Stimulated activated CD8-positive, alpha-beta memory T cell treated with anti-CD3 and anti-CD28 coated beads, Interleukin-4, amount 100 ng/mL, for 4 hours (primary cell): Measurements from ENCODE around the gene CELA2A.
"Not testable (repeated sequence)": the region's sequence is repeated elsewhere in the genome, so short reads cannot be mapped to it uniquely, and the experiment has no call there.

Experiments used
- DNase-seq, 2 donors: peaks; one replicate each; pipeline ENCODE4 v3.0.0-alpha.2; 2020; ENCODE audit warnings: low read depth in 2 of 2, low spot score in 1 of 2

Gene CELA2A

GRCh38 chr1:15493869-15494390 is 37.4 kb downstream of the CELA2A start:
- no peak for DNase-seq

DNA sequence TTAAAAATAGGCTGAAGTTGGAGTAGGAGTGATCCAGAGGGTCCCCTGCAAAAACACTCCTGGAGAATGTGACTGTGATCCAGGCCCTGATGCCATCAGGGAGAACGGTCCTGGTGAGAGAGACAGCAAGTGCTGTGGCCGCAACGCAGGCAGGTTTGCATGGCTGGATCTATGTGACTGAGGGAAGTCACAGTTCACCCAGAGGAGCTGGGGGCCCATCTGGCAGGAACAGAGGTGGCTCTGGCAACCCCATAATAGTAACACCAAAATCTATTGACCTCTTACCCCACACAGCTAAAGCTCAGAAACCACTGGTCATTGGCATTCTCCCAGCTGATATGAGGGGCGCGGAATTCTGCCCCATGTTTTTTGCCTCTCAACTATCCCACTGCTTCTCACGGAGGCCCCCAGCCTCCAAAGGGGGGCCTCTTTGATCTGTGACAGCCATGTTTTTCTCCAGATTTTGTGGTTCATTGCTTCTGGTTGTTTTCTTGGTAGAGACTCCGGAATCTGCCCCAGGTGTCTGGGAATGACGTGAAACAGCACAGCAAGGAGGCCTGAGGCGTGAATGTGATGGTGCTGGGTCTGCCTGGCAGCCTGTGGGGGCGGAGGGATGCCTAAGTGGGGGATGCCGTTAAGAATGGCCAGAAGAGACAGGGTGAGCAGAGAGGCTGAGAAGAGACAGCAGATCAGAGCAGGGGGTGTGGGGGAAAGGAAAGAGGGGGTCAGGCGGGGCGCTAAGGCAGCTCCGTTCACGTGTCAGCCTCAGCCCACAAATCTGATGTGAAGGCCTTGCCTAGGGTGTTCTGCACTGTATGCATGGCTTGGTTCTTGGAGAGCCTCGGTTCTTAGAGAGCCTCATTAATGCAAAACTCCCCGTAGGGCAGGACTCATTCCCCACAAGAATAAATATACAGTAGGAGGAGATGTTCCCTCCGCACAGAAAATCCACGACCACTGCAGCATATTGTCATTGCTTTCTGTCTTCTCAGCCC is 43.9 kb downstream of the CELA2A start:
- no peak for DNase-seq

GRCh38 chr1:15501208-15502032 is 44.9 kb downstream of the CELA2A start:
- peak in 1 of 2 donors; percentile 7 for DNase-seq

DNA sequence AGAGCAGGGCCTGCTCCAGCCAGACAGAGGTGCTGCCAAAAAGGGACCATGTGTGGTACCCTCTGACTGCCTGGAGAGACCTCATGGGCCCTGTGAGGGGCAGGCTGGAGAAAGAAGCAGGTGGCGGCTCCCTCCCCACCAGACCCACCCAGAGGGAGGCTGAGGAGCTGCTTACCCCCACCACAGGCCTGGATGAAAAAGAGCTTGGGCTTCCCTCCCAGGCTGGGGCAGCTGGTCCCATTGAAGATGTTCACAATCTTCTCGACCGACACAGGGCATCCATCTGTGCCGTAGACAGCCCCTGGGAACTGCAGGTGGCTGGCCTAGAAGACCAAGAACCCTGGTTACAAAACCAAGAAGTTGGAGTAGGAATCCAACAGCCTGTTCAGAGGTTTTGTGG is 47.9 kb downstream of the CELA2A start:
- DNase-seq, result no peak

DNA sequence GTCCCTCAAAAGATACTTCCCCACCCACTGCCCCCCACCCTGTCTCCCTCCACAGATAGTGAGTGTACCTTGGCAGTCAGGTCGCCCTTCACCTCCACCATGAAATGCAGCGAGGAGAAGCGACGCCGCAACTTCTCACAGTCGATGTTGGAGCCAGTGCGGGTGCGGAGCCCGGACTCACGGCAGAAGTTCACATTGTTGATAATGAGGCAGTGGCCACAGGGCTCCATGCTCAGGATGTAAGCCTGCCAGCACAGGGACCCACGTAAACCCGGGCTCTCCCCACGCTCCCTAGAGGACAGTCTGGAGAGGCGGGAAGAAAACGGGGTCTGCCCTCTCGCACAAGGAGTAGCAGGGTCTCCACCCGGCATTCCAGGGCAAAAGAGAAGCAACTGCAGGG is 50.3 kb downstream of the CELA2A start:
- no peak for DNase-seq

DNA sequence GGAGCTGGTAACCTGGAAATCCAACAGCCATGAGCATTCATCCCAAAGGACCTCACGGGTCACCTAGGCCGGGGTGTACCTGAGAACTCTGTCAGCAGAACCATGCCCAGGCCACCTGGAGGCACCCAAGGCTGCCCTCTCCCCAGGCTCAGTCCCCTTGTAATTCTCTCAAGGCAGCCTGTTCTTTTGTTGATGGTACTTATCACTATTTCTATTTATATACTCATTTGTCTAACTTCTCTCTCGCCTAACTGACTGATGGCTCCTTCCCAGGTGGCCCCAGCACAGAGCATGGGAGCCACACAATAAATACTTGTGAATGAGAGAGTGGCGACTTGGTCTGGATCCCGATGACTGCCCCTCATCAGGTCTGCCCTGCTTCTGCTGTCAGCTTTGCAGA is 50.7 kb downstream of the CELA2A start:
- DNase-seq, result no peak

GRCh38 chr1:15508700-15509487 is 52.4 kb downstream of the CELA2A start:
- DNase-seq, result no peak

DNA sequence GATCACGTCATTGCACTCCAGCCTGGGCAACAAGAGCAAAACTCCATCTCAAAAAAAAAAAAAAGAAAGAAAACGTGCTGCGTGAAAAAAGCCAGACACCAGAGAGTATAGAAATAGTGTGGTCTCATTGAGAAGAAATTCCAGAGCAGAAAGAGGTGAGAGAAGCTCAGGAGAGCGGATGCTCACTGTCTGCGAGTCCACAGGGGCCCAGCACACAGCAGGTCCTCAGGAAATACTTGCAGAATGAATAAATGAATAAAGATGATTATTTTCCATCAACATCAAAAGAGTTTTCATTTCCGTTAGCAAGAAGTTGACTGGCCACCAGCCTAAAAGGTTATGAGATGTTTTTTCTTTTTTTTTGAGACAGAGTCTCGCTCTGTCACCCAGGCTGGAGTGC is 53.1 kb downstream of the CELA2A start:
- no peak for DNase-seq

DNA sequence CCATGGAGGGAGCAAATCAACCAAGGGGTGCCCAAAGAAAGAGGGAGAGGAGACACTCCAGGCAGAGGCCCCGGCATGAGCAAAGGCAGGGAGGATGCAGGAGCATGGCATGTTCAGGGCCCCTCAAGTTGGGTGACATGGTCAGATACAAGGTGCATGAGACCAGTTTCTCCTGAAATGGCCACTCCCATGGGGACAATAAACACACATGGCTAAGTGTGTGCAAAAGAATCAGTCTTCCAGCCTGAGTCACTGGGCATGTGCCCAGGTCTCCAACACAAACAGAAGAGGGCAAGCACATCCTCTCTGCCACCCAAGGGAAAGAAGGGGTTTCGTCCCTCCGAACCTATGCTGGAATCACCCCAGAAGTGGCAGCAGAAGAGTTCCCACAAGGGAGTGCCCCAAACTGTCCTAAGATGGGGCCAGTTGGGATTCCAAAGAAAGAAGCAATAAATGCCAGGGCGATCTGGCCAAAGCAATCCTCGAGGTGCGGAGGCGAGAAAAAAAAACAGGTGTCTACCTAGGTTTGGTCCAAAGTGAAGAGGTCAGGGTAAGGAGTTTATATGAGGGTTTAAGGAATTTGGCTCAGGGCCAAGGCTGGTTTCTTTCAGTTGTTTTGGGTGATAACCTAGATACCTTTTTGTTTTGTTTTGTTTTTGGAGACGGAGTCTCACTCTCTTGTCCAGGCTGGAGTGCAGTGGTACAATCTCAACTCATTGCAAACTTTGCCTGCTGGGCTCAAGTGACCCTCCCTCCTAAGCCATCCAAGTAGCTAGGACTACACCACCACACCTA is 54.3 kb downstream of the CELA2A start:
- no peak for DNase-seq

DNA sequence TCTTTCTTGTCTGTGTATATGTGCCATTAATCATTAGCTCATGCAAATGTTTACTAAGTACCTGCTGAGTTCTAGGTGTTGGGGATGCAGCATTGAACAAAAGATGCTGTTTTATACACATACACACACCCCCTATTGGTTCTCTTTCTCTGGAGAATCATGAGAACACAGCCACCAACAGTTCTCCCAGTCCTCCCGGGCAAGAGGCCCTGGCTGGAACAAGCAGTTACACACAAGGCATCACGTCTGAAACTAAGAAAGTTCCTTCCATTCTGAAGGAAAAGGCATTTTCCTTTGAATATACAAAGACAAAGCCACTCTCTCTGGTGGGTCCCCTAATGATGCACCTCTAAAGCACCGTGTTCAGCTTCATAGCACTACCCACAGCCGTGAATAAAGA is 56.7 kb downstream of the CELA2A start:
- DNase-seq, result no peak

DNA sequence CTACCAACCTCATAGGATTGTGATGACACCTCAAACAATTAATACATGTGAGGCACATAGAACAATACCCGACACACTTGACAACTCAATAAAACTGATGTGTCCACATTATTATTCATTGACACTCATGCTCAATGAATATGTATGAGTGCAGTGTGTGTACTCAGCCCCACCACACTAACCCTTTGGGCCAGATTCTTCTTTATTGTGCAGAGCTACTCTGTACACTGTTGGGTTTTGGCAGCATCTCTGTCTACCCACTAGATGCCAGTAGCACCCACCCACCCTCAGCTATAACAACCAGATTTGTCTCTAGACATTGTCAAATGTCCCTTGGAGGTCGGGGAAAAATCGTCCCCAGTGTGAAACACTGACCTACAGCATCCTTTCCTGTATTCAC is 57.4 kb downstream of the CELA2A start:
- no peak for DNase-seq

DNA sequence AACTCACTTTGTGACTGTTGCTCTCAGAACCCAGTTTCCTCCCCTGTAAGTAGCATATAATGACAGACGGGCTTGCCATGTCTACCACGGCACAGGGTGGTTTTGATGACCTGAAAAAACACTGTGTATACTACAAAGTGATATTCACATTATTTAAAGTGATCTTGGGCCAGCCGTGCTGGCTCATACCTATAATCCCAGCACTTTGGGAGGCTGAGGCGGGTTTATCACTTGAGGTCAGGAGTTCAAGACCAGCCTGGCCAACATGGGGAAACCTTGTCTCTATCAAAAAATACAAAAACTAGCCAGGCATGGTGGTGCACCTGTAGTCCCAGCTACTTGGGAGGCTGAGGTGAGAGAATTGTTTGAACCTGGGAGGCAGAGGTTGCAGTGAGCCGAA is 58.0 kb downstream of the CELA2A start:
- DNase-seq, result not testable (repeated sequence)

GRCh38 chr1:15515022-15515663 is 58.6 kb downstream of the CELA2A start:
- no peak for DNase-seq

GRCh38 chr1:15519625-15520024 is 63.1 kb downstream of the CELA2A start:
- DNase-seq, result no peak

- not testable (repeated sequence) for DNase-seq
These were observed 64.8 kb downstream of the CELA2A start for GRCh38 chr1:15521206-15521906.
